ENCODE measurements around the gene INAFM1. TPM values are rescaled to one million over a fixed set of nuclear protein-coding genes. Genes with fewer than 3 reads are reported as not detected.

Gene INAFM1
- total and polyA plus RNA-seq, 9 of the 15 experiments (the other 6 are each of a cell fraction or from before 2014, with no cell fraction given), result 0.71 to 30.9 (median 3.1) TPM

GRCh38 chr19:47274071-47274890, at the start of gene INAFM1 (continued):
- TF ChIP-seq ZNF174 (CRISPR knock-in tag; IDR thresholded peaks at IDR 0.05) (no peak), BDP1 (IDR thresholded peaks at IDR 0.05; ENCODE audit: insufficient read depth, insufficient read length) (no peak), ELF4 (CRISPR knock-in tag; IDR thresholded peaks at IDR 0.05) (peak; percentile 63; the same call in 1 of the 2 replicates), ZNF197 (CRISPR knock-in tag; IDR thresholded peaks at IDR 0.05; ENCODE audit: low read depth) (no peak), ZBTB8A (IDR thresholded peaks at IDR 0.05; ENCODE audit: partially characterized antibody) (no peak), ZNF431 (CRISPR knock-in tag; IDR thresholded peaks at IDR 0.05) (no peak), HINFP (tag; conservative IDR thresholded peaks at IDR 0.05; ENCODE audit: low read depth) (no peak), SP2 (IDR thresholded peaks at IDR 0.05; ENCODE audit: extremely low read depth, low read depth, low read length, poor library complexity, severe bottlenecking) (no peak), ZNF398 (CRISPR knock-in tag; IDR thresholded peaks at IDR 0.05) (no peak), FOXJ2 (tag; IDR thresholded peaks at IDR 0.05) (no peak), PHB (CRISPR knock-in tag; IDR thresholded peaks at IDR 0.05) (no peak), HMGN3 (IDR thresholded peaks at IDR 0.05; ENCODE audit: borderline replicate concordance, extremely low read depth, insufficient read length, low read depth, low read length) (peak; percentile 60), RHOXF2B (CRISPR knock-in tag; conservative IDR thresholded peaks at IDR 0.05) (no peak), ZNF274 (IDR thresholded peaks at IDR 0.05; ENCODE audit: borderline replicate concordance, low read depth, low read length) (no peak), TAF15 (IDR thresholded peaks at IDR 0.05; ENCODE audit: low read depth, low read length) (no peak), KLF13 (tag; IDR thresholded peaks at IDR 0.05; ENCODE audit: borderline replicate concordance, low read depth) (no peak), MTA3 (IDR thresholded peaks at IDR 0.05; ENCODE audit: borderline replicate concordance) (no peak; the same call in 1 of the 2 replicates), CCNT2 (IDR thresholded peaks at IDR 0.05; ENCODE audit: borderline replicate concordance, extremely low read depth, insufficient read length, low read depth, low read length) (peak; percentile 64), HEY1 (CRISPR knock-in tag; IDR thresholded peaks at IDR 0.05; ENCODE audit: borderline replicate concordance) (no peak)

Data from K562 (cell line).